Stimulated activated CD8-positive, alpha-beta memory T cell treated with anti-CD3 and anti-CD28 coated beads, Interleukin-15, amount 100 ng/mL, for 4 hours (primary cell): ENCODE data around the gene CFDP1.

Experiments
- DNase-seq, 2 donors: peaks; one replicate each; pipeline ENCODE4 v3.0.0-alpha.2; 2020; ENCODE audit warnings: low read depth in 2 of 2

The CFDP1 gene

DNA sequence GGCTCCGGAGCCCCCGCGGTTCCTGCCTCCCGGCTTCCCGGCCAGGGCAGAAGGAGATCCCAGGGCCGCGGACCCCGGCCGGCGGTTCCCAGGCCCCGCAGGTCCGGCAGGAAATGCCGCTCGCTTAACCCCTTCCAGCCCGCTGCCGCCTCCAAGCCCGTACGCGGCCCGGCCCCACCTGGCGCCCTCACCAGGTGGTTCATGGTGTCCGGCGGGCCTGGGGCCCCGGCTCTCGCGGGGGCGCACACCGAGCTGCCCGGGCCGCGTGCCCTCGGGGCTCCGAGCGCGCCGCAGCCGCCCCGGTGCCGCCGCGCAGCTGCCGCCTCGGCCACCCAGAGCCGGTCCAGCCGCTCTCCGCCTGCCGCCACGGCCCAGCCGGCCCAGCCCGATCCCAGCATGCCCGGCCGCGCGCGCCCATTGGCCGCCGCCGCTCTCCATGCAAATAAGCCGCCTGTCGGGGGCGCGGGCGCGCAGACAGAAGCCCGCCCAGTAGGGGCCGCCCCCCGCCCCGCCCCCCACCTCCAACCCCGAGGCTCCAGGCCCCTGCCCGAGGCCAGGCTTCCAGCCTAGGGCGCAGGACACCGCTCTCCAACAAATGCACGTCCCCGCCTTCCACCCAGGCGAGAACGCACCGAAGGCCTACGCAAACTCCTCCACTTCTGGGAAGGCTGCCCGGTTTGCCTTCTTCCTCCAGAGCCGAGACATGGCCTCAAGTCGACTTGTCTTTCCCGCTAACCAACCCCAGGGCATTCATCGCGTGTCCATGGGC lies 181.8 kb downstream of the CFDP1 start, which contains the start of gene BCAR1:
Gene BCAR1, minus strand, starts transcription at position 345 of the 769 bp plus-strand sequence. Its CDS starts 142 bp downstream, at position 203.
- DNase-seq: no peak

DNA sequence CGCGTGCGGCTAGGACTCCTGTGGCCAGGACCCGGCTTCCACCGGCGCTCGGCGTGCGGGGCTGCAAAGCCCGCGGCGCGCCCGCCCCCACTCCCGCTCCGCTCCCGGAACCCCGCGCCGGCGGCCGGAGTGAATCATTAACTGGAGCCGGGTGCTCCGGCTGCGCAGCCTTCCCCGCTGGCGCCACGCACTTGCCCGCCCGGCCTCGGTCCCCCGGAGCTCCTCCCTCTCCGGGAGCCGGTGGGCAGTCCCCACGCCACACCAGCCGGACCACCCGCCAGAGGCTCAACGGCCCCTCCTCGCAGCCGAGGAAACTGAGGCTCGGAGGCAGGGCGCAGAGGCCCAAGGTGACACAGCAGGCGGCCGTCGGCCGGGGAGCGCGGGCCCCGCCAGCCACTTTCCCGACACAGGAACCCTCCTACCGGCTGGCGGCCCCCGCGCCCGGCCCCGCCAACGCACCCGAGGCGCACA lies 182.5 kb downstream of the CFDP1 start:
- no peak for DNase-seq

DNA sequence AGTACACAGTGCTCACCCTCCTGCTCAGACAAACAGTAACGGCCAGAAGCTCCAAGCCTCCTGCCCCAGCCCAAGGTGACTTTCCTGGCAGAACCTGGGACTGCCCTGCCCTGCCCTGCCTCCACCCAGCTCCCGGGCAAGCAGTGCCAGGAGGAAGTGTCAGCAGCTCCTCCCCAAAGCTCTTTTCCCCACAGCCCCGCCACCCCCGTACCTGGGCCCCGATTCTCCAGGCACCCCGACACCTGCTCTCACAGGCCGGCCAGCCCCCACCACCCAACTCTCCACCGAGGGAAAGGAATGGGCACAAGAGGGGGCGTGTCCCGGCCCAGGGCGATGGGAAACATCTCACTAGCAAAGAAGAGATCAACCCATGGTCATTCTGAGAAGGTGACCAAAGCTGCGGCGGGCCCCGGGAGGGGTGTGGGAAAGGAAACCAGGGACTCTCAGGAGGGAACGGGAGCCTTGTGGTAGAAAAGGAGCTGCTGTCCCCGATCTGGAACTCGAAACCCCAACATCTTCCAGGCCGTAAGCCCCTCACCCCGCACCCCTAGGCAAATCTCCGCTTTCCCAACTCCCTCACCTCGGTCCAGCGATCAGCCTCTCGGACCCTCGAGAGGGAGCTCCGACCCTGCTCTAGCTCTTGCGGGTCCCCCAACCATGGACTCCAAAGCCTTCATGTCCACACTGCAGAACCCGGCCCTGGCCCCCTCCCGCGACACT lies 183.1 kb downstream of the CFDP1 start:
- DNase-seq: no peak

DNA sequence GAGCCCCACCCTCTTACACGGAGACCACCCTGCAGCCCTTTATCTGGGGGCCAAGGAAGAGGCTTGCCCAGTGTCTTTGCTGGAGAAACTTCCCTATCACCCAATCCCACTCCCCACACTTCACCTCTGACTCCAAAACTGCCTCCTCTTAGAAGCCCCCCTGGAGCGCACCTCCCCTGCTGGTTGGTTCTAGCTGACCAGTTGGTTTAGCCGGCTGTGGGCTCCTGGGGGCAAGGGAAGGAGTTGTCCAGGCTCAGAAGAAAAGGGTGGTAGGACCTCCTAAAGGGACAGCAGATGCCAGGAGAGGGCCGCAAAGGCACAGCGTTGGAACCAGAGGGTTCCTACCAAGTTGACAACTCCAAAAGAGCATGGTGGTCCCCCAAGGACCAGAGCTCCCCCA lies 183.9 kb downstream of the CFDP1 start:
- DNase-seq: no peak

DNA sequence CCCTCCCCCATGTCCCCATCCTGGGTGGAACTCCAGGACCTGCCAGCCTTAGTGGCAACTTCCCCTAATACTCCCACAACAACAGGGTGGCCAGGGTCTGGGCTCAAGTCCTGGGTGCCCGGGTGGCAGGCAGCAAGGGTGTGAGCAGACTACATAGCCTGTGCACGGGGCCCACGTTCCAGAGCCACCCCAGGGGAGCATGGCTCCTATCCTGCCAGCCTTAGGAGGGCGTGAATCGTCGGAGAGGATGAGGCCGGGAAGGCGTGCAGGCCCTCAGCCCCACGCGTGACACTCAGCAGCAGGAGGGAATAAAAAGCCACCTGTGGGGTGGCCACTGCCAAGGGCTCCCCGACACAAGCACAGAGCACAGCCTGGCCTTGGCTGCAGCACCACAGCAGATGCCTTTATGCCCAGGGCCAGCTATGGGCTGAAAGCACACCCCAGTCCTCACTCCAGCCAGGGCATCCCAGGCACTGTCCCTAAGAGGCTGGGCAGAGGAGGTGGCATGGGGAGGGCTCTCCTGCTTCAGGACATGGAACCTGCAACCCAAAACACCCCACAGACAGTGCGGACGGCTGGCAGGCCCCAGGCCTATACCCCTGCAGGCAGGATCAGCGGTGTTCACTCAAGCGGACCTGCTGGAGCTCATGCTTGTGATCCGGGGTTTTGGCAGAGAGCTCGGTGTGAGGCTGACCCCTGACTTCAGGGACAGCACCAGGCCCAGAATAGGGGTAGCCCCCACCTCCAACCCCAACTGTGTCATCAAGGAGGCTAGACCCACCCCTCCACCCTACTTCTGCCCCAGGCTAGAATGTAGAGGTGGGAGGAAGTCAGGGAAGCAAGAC lies 184.5 kb downstream of the CFDP1 start:
- no peak for DNase-seq

DNA sequence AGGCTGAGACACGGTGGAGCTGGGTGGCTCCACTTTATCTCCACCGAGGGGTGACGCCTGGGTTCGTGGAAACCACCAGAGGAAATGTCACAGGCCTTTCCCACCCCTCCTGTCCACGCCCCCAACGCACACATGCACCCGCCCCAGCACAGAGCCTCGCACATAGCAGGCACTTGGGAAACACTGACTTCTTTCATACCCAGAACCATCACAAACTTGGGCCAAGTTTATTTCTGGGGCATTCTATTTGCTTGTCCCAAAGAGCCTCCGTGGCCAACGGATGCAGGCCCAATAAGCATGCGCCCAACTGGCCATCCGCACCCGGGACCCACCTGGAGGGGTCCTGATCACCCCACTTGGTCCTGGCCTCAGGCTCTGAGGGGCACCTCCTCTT lies 185.2 kb downstream of the CFDP1 start:
- no peak for DNase-seq

DNA sequence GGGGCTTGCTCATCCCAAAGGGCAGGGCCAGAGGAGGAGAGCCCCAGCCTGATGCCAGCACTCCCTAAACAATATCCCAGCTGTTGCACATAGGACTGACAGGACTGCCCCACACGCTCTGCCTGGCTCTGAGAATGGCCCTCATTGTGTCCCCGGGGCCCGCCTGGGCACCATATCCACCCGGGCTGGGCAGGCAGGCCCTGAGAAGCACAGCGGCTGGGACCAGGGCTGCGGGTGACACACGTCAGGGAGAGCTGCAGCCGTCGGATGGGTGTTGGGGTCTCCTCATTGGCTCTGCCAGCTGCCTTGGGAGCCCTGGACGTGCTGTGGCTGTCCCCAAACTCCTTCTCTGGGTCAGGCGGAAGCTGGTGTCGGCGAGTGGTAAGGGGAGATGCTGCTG lies 186.1 kb downstream of the CFDP1 start:
- DNase-seq: no peak

DNA sequence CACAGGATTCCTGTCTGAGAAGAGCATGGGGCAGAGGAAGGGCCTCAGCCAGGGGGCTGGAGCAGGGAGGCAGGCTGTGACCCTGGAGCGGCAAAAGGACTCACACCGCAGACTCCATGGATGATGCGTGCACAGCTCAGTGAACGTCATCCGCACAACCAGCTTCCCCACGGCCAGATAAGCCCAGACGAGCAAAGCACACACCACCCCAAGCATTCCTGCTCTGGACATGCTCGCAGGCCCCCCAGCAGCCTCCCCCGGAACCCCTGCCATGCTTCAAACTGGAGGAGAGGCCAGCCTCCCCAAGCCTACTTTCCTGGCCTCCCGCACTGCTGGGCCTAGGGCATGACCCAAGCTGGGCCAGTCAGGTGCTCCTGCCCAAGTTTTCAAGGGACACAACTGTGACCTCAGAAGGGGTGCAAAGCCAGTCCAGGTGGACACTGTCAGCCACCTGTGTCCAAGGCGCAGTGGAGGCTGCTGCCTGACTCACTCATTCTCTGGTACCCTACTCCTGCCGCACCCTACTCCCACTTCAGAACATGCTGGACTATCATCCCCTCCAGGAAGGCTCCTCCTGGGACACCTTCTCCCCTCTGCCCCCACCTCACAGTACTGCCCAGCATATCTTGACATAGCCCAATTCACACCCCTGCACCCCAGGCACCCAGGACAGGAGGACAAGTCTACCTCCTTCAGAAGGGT lies 186.6 kb downstream of the CFDP1 start:
- no peak for DNase-seq

DNA sequence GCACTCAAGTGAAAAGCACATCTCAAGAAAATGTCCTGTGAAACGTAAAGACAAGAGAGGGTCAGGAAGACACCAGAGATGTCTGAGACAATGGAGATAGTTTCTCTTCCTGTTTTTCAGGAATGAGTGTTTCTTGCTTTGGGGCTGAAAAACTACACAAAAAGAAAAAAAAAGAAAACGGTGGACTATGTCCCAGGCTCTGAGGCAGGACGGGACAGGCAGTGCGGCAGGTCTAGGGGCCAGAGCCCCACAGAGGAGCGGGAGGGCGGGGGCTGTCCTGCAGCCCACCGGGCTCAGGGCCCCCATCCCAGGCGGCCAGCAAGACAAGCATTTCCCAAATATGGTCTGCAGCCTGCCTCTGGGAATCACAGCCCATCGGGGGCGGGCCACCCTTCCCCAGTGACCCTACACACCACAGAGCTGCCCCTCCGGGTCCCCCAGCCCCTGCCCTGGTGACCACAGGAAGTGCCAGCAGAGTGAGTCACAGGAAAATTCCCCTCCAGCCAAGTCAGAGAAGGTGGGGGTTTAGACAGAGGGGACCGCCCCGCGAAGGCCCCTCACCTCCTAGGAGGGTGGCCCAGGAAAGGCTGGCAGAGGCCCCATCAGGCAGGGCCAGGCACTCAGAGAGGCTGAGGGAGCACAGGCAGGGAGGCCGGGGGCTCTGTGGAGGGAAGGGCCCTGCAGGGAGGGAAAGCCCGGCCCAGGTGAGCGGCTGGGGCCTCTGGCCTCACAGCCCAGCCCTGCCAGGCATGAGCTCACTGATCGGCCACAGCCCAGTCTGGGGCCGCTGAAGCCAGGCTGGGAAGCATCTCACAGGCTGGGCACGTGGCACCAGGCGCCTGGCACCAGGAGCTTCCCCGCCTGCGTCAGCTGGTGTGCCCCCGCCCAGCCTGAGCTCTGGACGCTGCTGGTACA lies 188.2 kb downstream of the CFDP1 start:
- no peak for DNase-seq

DNA sequence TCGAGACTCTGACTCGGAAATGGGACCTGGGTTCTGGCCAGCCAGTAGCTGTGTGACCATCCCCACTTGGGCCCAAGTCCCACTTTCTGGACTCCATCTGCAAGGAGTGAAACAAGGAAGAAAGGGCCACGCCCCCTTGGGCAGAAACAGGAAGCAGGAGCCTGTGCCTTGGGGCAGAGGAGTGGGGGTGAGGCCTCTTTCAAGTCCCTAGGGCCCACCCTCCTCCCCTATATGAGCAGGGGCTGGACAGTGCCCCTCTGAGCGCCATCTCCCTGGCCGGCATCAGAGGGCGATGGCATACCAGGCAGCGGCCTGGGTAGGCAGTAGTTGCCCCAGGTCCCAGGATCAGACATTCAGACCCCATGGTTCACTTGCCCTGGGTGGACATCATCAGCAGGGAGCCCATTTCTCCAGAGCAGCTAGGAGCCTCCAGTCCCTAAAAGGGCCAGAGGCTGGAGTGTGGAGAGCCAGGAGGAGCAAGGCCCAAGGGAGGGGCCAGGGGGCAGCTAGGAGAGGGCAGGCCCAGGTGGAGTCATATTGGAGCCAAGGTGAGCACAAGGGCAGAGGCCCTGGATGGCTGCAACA lies 189.0 kb downstream of the CFDP1 start:
- DNase-seq: no peak
